Liver (tissue), 9 donors: ENCODE measurements around the gene GEMIN8. TPM values are rescaled to one million over a fixed set of nuclear protein-coding genes. Genes with fewer than 3 reads are reported as not detected.

Experiments used
- DNase-seq: peaks from one replicate; pipeline ENCODE4 v3.0.0-alpha.2; 2017; ENCODE audit warnings: low spot score
- H3K27ac ChIP-seq, 2 donors: one replicate each; pipeline ENCODE4 v1.7.0; 2013; ENCODE audit warnings: inconsistent platforms in 2 of 2, low read length in 2 of 2, control low read depth in 1 of 2, low read depth in 1 of 2, mild to moderate bottlenecking in 1 of 2
- H3K27me3 ChIP-seq, 4 donors: one replicate each; pipeline versions ENCODE4 v1.6.1 to v1.7.0; 2013; ENCODE audit warnings: low read length in 3 of 4, inconsistent platforms in 1 of 4, mild to moderate bottlenecking in 1 of 4, moderate library complexity in 1 of 4; ENCODE audit not compliant: control insufficient read depth in 4 of 4, insufficient read depth in 4 of 4
- H3K36me3 ChIP-seq, 4 donors: one replicate each; pipeline versions ENCODE4 v1.6.1 to v1.7.0; 2013; ENCODE audit warnings: low read length in 3 of 4, mild to moderate bottlenecking in 3 of 4, low read depth in 1 of 4, moderate library complexity in 1 of 4; ENCODE audit not compliant: control insufficient read depth in 4 of 4, insufficient read depth in 3 of 4
- H3K4me1 ChIP-seq, 4 donors: one replicate each; pipeline versions ENCODE4 v1.6.1 to v1.7.0; 2013; ENCODE audit warnings: low read length in 3 of 4, mild to moderate bottlenecking in 3 of 4, moderate library complexity in 1 of 4; ENCODE audit not compliant: control insufficient read depth in 4 of 4, insufficient read depth in 4 of 4
- H3K4me3 ChIP-seq, 3 donors: one replicate each; pipeline versions ENCODE4 v1.6.1 to v1.7.0; 2013; ENCODE audit warnings: low read length in 3 of 3, control low read depth in 1 of 3, low read depth in 1 of 3, mild to moderate bottlenecking in 1 of 3
- H3K9ac ChIP-seq, 2 donors: one replicate each; pipeline ENCODE4 v1.7.0; 2013; ENCODE audit warnings: low read length in 2 of 2, mild to moderate bottlenecking in 2 of 2, moderate library complexity in 2 of 2, control low read depth in 1 of 2, low read depth in 1 of 2
- H3K9me3 ChIP-seq, 4 donors: one replicate each; pipeline versions ENCODE4 v1.6.1 to v1.7.0; 2013; ENCODE audit warnings: low read length in 3 of 4; ENCODE audit not compliant: control insufficient read depth in 4 of 4
- ATF3 ChIP-seq: IDR thresholded peaks from 2 replicates; pipeline ENCODE4 v1.6.1; 2016; ENCODE audit warnings: antibody characterized with exemption
- EGR1 ChIP-seq, 2 donors: IDR thresholded peaks; 2 replicates each; pipeline ENCODE4 v1.6.1; 2016 to 2018; ENCODE audit warnings: antibody characterized with exemption in 2 of 2, low read depth in 2 of 2
- FOXA1 ChIP-seq: IDR thresholded peaks from 2 replicates; pipeline ENCODE4 v1.6.1; 2016; ENCODE audit warnings: antibody characterized with exemption
- FOXA2 ChIP-seq: IDR thresholded peaks from 2 replicates; pipeline ENCODE4 v1.6.1; 2016; ENCODE audit warnings: antibody characterized with exemption
- GABPA ChIP-seq, 2 donors: IDR thresholded peaks in 1 of 2; conservative IDR thresholded peaks in 1 of 2; 2 replicates each; pipeline ENCODE4 v1.6.1; 2016; ENCODE audit warnings: antibody characterized with exemption in 2 of 2, mild to moderate bottlenecking in 1 of 2, moderate library complexity in 1 of 2
- HNF4A ChIP-seq, 2 donors: conservative IDR thresholded peaks; 2 replicates each; pipeline ENCODE4 v1.6.1; 2016; ENCODE audit warnings: antibody characterized with exemption in 2 of 2, mild to moderate bottlenecking in 2 of 2
- HNF4G ChIP-seq: IDR thresholded peaks from 2 replicates; pipeline ENCODE4 v1.6.1; 2016; ENCODE audit warnings: antibody characterized with exemption
- JUND ChIP-seq, 2 donors: IDR thresholded peaks; 2 replicates each; pipeline ENCODE4 v1.6.1; 2016; ENCODE audit warnings: antibody characterized with exemption in 2 of 2
- NR2F2 ChIP-seq: IDR thresholded peaks from 2 replicates; pipeline ENCODE4 v1.6.1; 2016; ENCODE audit warnings: antibody characterized with exemption
- RAD21 ChIP-seq, 2 donors: IDR thresholded peaks; 2 replicates each; pipeline ENCODE4 v1.6.1; 2016; ENCODE audit warnings: antibody characterized with exemption in 2 of 2, mild to moderate bottlenecking in 2 of 2
- REST ChIP-seq: IDR thresholded peaks from 2 replicates; pipeline ENCODE4 v1.6.1; 2016; ENCODE audit warnings: antibody characterized with exemption, mild to moderate bottlenecking
- RXRA ChIP-seq, 2 donors: IDR thresholded peaks; 2 replicates each; pipeline ENCODE4 v1.6.1; 2017 to 2018; ENCODE audit warnings: antibody characterized with exemption in 2 of 2, mild to moderate bottlenecking in 1 of 2
- SP1 ChIP-seq: IDR thresholded peaks from 2 replicates; pipeline ENCODE4 v1.6.1; 2018; ENCODE audit warnings: antibody characterized with exemption, mild to moderate bottlenecking
- TAF1 ChIP-seq: conservative IDR thresholded peaks from 2 replicates; pipeline ENCODE4 v1.6.1; 2016; ENCODE audit warnings: antibody characterized with exemption, mild to moderate bottlenecking
- YY1 ChIP-seq: IDR thresholded peaks from 2 replicates; pipeline ENCODE4 v1.6.1; 2016; ENCODE audit warnings: antibody characterized with exemption, mild to moderate bottlenecking
- WGBS: extraction: QIAGEN DNeasy Blood & Tissue Kit; methylation state at CpG from one replicate; pipeline ENCODE4 v1.1.7; 2013; 5-methylcytosine and 5-hydroxymethylcytosine counted together
- polyA plus RNA-seq, 2 donors: library from polyadenylated mRNA; stranded (reverse) in 1 of 2; unstranded in 1 of 2; fragments of 200-250 nt in 1 of 2; fragments of >200 nt in 1 of 2; fragmentation: Nextera tagmentation in 1 of 2; extraction: Ambion mirVana in 1 of 2; gene quantifications; one replicate each; pipeline versions ENCODE4 v1.2.1 to v1.2.3, GENCODE V29; 2013 to 2015
- total RNA-seq, 2 donors: library from RNA; depleted of rRNA; stranded (reverse); fragments of >200 nt; gene quantifications; one replicate each; pipeline ENCODE4 v1.2.3, GENCODE V29; 2014
- TF ChIP-seq, protein P1 (sequence below): fragments of 150-350 bp; IDR thresholded peaks from 2 replicates; pipeline ENCODE4 v1.5.1; 2017; ENCODE audit warnings: improper control_type of control experiment, low read depth, low read length; ENCODE audit not compliant: missing input control
- TF ChIP-seq, protein P2 (sequence below): IDR thresholded peaks from 2 replicates; pipeline ENCODE4 v1.6.1; 2016; ENCODE audit warnings: antibody characterized with exemption
- TF ChIP-seq, protein P3 (sequence below): IDR thresholded peaks from 2 replicates; pipeline ENCODE4 v1.6.1; 2016; ENCODE audit warnings: antibody characterized with exemption
- donor health status: healthy.
- donor health status: healthy.
- donor health status: healthy.
- donor health status: healthy.
- donor health status: healthy.

Gene GEMIN8
- total and polyA plus RNA-seq, 4 donors = 5.6 to 11.7 (median 9.1) TPM

DNA sequence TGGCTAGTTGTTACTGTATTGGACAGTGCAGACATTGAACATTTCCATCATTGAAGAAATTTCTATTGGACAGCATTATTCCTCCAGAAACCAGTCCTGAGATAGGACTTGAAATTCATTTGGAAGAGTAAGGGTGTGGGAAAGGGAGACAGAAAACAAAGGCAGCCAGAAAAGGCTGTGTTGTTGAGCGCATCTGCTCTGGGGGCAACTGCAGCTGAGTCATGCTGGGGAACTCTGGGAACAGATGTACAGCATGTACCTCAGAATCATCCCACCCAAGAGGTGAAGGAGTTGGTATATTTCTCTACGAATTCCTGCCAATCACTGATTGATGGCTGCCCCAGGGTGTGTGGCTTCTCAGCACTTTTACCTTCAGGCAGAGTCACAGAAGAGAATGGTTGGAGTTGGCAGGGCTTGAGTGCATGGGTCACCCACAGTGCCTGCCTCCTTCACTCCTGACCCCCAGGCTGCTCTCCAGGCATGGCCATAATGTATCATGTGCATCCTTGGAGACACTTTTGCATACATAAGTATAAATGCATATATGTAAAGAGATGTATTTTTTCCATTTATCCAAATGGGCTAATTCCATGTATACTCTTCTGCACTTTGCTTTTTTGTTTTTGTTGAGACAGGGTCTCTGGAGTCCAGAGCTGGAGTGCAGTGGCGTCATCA, 39.4 kb downstream of the GEMIN8 start:
- Histone ChIP-seq H3K9ac (no peak overlapping the region), H3K9me3 (no peaks in the 10 kb centered on the region), H3K4me1 (no peaks in the 10 kb centered on the region), H3K4me3 (no peak overlapping the region), H3K36me3 (no peaks in the 10 kb centered on the region), H3K27me3 (no peaks in the 10 kb centered on the region), H3K27ac (no peak overlapping the region)
- TF ChIP-seq, protein P1, sequence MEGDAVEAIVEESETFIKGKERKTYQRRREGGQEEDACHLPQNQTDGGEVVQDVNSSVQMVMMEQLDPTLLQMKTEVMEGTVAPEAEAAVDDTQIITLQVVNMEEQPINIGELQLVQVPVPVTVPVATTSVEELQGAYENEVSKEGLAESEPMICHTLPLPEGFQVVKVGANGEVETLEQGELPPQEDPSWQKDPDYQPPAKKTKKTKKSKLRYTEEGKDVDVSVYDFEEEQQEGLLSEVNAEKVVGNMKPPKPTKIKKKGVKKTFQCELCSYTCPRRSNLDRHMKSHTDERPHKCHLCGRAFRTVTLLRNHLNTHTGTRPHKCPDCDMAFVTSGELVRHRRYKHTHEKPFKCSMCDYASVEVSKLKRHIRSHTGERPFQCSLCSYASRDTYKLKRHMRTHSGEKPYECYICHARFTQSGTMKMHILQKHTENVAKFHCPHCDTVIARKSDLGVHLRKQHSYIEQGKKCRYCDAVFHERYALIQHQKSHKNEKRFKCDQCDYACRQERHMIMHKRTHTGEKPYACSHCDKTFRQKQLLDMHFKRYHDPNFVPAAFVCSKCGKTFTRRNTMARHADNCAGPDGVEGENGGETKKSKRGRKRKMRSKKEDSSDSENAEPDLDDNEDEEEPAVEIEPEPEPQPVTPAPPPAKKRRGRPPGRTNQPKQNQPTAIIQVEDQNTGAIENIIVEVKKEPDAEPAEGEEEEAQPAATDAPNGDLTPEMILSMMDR = no peak
- no peak for TF ChIP-seq FOXA2
- TF ChIP-seq JUND (IDR thresholded peaks at IDR 0.05) = no peak
- TF ChIP-seq, protein P2, sequence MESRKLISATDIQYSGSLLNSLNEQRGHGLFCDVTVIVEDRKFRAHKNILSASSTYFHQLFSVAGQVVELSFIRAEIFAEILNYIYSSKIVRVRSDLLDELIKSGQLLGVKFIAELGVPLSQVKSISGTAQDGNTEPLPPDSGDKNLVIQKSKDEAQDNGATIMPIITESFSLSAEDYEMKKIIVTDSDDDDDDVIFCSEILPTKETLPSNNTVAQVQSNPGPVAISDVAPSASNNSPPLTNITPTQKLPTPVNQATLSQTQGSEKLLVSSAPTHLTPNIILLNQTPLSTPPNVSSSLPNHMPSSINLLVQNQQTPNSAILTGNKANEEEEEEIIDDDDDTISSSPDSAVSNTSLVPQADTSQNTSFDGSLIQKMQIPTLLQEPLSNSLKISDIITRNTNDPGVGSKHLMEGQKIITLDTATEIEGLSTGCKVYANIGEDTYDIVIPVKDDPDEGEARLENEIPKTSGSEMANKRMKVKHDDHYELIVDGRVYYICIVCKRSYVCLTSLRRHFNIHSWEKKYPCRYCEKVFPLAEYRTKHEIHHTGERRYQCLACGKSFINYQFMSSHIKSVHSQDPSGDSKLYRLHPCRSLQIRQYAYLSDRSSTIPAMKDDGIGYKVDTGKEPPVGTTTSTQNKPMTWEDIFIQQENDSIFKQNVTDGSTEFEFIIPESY = no peak
- no peak for TF ChIP-seq SP1
- TF ChIP-seq YY1 = no peak
- no peak for TF ChIP-seq RXRA (IDR thresholded peaks at IDR 0.05)
- no peak for TF ChIP-seq NR2F2
- TF ChIP-seq ATF3 = no peak
- TF ChIP-seq, protein P3, sequence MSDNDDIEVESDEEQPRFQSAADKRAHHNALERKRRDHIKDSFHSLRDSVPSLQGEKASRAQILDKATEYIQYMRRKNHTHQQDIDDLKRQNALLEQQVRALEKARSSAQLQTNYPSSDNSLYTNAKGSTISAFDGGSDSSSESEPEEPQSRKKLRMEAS = no peak
- no peak for TF ChIP-seq FOXA1
- no peak for TF ChIP-seq HNF4A (conservative IDR thresholded peaks at IDR 0.05)
- TF ChIP-seq EGR1 (IDR thresholded peaks at IDR 0.05; ENCODE audit: low read depth in 2 of 2) = no peak
- no peak for TF ChIP-seq GABPA (IDR thresholded peaks at IDR 0.05 in 1 of 2, conservative IDR thresholded peaks at IDR 0.05 in 1 of 2)
- no peak for TF ChIP-seq RAD21 (IDR thresholded peaks at IDR 0.05)
- TF ChIP-seq TAF1 = no peak
- TF ChIP-seq REST = no peak
- no peak for TF ChIP-seq HNF4G
- 77% methylated on average over 3 of the region's 3 CpGs for WGBS
- no peak for DNase-seq
